T-helper 1 cell treated with Interleukin-12 subunit alpha and Interleukin-12 subunit beta and Interleukin-4 antibody, amounts not matched to agents 30 ng/mL and 1 ng/mL, for 36 hours (primary cell): ENCODE data around the gene KRTAP4-11. TPM values are rescaled to one million over a fixed set of nuclear protein-coding genes. Genes with fewer than 3 reads are reported as not detected.
"Not testable (repeated sequence)": the region's sequence is repeated elsewhere in the genome, so short reads cannot be mapped to it uniquely, and the experiment has no call there.

Source experiments
- intact Hi-C: fragments of 100-400 bp; cut with micrococcal nuclease; formaldehyde crosslinking; loops from one replicate; pipeline ENCODE4 v1.15.1; 2024
- total RNA-seq: library from RNA; stranded (reverse); gene quantifications from 2 replicates; pipeline ENCODE4 v1.2.3, GENCODE V29; 2022

KRTAP4-11 gene
- total RNA-seq, result not detected in 2 replicates

GRCh38 chr17:41117846-41118386 lies at the start of gene KRTAP4-11:
Gene KRTAP4-11 (minus strand): TSS chr17:41118373. CDS start chr17:41118315, 58 bp downstream.
- intact Hi-C loops, result not testable (repeated sequence)

GRCh38 chr17:41167561-41167960 lies 49.4 kb upstream of the KRTAP4-11 start:
- intact Hi-C loops, result no loop called here

- intact Hi-C loops, result no loop called here
These were observed 45.7 kb upstream of the KRTAP4-11 start for GRCh38 chr17:41163828-41164227.

- intact Hi-C loops, result no loop called here
These were observed 42.5 kb upstream of the KRTAP4-11 start, which contains the start of gene KRTAP4-4 for GRCh38 chr17:41160648-41161047. Gene KRTAP4-4 (minus strand): TSS chr17:41160748. CDS start chr17:41160691, 57 bp downstream.

GRCh38 chr17:41160190-41160589 lies 42.0 kb upstream of the KRTAP4-11 start:
- intact Hi-C loops, result not testable (repeated sequence)

- intact Hi-C loops, result no loop called here
These were observed 35.7 kb upstream of the KRTAP4-11 start for GRCh38 chr17:41153856-41154255.

- intact Hi-C loops, result no loop called here
These were observed 33.4 kb upstream of the KRTAP4-11 start for GRCh38 chr17:41151525-41151924.

GRCh38 chr17:41150026-41150425 lies 31.9 kb upstream of the KRTAP4-11 start:
- intact Hi-C loops, result no loop called here

GRCh38 chr17:41149652-41149985 lies 31.4 kb upstream of the KRTAP4-11 start, which contains the start of gene KRTAP4-5:
Gene KRTAP4-5 (minus strand): TSS chr17:41149825. CDS start chr17:41149767, 58 bp downstream.
- intact Hi-C loops, result no loop called here

GRCh38 chr17:41148971-41149651 lies 30.9 kb upstream of the KRTAP4-11 start:
- intact Hi-C loops, result not testable (repeated sequence)

- intact Hi-C loops, result no loop called here
These were observed 29.5 kb upstream of the KRTAP4-11 start for GRCh38 chr17:41147531-41148204.

- intact Hi-C loops, result no loop called here
These were observed 27.1 kb upstream of the KRTAP4-11 start for GRCh38 chr17:41145261-41145660.

GRCh38 chr17:41144846-41145245 lies 26.7 kb upstream of the KRTAP4-11 start:
- intact Hi-C loops, result no loop called here

GRCh38 chr17:41141361-41141760 lies 23.2 kb upstream of the KRTAP4-11 start:
- intact Hi-C loops, result no loop called here

- intact Hi-C loops, result no loop called here
These were observed 22.4 kb upstream of the KRTAP4-11 start, which contains the start of gene KRTAP4-6 for GRCh38 chr17:41140360-41141131. Gene KRTAP4-6 (minus strand): TSS chr17:41140544. CDS start chr17:41140487, 57 bp downstream.

GRCh38 chr17:41139865-41140264 lies 21.7 kb upstream of the KRTAP4-11 start:
- intact Hi-C loops, result loop anchor here (2.0 kb wide), 1 partner anchor 55 kb away; the partner anchor contains the start of gene KRTAP4-7

GRCh38 chr17:41133880-41134735 lies 15.9 kb upstream of the KRTAP4-11 start:
- intact Hi-C loops, result no loop called here

- intact Hi-C loops, result no loop called here
These were observed 13.8 kb upstream of the KRTAP4-11 start for GRCh38 chr17:41131979-41132378.

GRCh38 chr17:41127371-41127770 lies 9.2 kb upstream of the KRTAP4-11 start:
- intact Hi-C loops, result no loop called here

GRCh38 chr17:41126412-41126811 lies 8.2 kb upstream of the KRTAP4-11 start:
- intact Hi-C loops, result no loop called here
